Keratinocyte (primary cell): ENCODE data around the gene MAGED2. TPM values are rescaled to one million over a fixed set of nuclear protein-coding genes. Genes with fewer than 3 reads are reported as not detected.

Experiments
- DNase-seq: peaks from one replicate; pipeline ENCODE4 v3.0.0-alpha.2; 2011; ENCODE audit warnings: low read depth, missing footprints, low spot score
- FAIRE-seq: peaks from 2 replicates; lab custom pipeline; 2011; peaks lifted over from hg19 to GRCh38; lab: Jason Lieb, UNC
- H2AFZ ChIP-seq: 2 replicates; pipeline ENCODE4 v1.6.0; 2012; ENCODE audit warnings: low read length, control low read depth, inconsistent platforms; ENCODE audit not compliant: control insufficient read depth
- H3K27ac ChIP-seq: 2 replicates; pipeline ENCODE4 v1.5.1; 2011; ENCODE audit warnings: low read length; ENCODE audit not compliant: control insufficient read depth, insufficient read depth
- H3K27me3 ChIP-seq: 3 replicates; pipeline ENCODE4 v1.6.0; 2011; ENCODE audit warnings: low read length; ENCODE audit not compliant: control insufficient read depth, insufficient read depth; ENCODE audit errors: extremely low read depth
- H3K36me3 ChIP-seq, 2 experiments: 2 replicates in 1 of 2; 3 replicates in 1 of 2; pipeline ENCODE4 v1.5.1; 2011; ENCODE audit warnings: low read length in 2 of 2, mild to moderate bottlenecking in 1 of 2; ENCODE audit not compliant: control insufficient read depth in 2 of 2, insufficient read depth in 2 of 2; ENCODE audit errors: extremely low read depth in 1 of 2
- H3K4me1 ChIP-seq: 3 replicates; pipeline ENCODE4 v1.5.1; 2011; ENCODE audit warnings: low read length; ENCODE audit not compliant: control insufficient read depth, insufficient read depth; ENCODE audit errors: extremely low read depth
- H3K4me2 ChIP-seq: 3 replicates; pipeline ENCODE4 v1.6.0; 2011; ENCODE audit warnings: low read depth, low read length; ENCODE audit not compliant: control insufficient read depth, insufficient read depth; ENCODE audit errors: extremely low read depth
- H3K4me3 ChIP-seq, 3 experiments: fragments of 200-600 bp in 1 of 3; sonication (generic) in 1 of 3; 2 replicates in 2 of 3; 3 replicates in 1 of 3; pipeline ENCODE4 v1.5.1; 2011 to 2016; ENCODE audit warnings: low read length in 3 of 3, mild to moderate bottlenecking in 3 of 3, control low read depth in 2 of 3, inconsistent platforms in 1 of 3, low read depth in 1 of 3, mixed read lengths in 1 of 3, mixed run types in 1 of 3, moderate library complexity in 1 of 3; ENCODE audit not compliant: control insufficient read depth in 2 of 3, insufficient read depth in 2 of 3; ENCODE audit errors: extremely low read depth in 1 of 3
- H3K79me2 ChIP-seq: 2 replicates; pipeline ENCODE4 v1.6.0; 2012; ENCODE audit warnings: low read length; ENCODE audit not compliant: control insufficient read depth, insufficient read depth
- H3K9ac ChIP-seq: 3 replicates; pipeline ENCODE4 v1.6.0; 2011; ENCODE audit warnings: low read length; ENCODE audit not compliant: control insufficient read depth, insufficient read depth; ENCODE audit errors: extremely low read depth
- H3K9me1 ChIP-seq: 3 replicates; pipeline ENCODE4 v1.6.0; 2011; ENCODE audit warnings: low read length; ENCODE audit not compliant: control insufficient read depth, insufficient read depth; ENCODE audit errors: extremely low read depth
- H3K9me3 ChIP-seq: 2 replicates; pipeline ENCODE4 v1.5.1; 2012; ENCODE audit warnings: low read depth, low read length; ENCODE audit not compliant: control insufficient read depth
- H4K20me1 ChIP-seq: 3 replicates; pipeline ENCODE4 v1.6.0; 2011; ENCODE audit warnings: low read length; ENCODE audit not compliant: control insufficient read depth, insufficient read depth; ENCODE audit errors: extremely low read depth
- EZH2 ChIP-seq: IDR thresholded peaks from one replicate; pipeline ENCODE4 v1.6.1; 2012; ENCODE audit warnings: inconsistent platforms, mild to moderate bottlenecking, low read length, moderate library complexity
- dilution Hi-C: fragments of 300-500 bp; cut with MboI; formaldehyde crosslinking; loops from one replicate; pipeline ENCODE4 v1.7.0; 2020; ENCODE audit warnings: low sequenced_read_pairs; ENCODE audit not compliant: extremely low pct_ligation_motif_present
- polyA plus RNA-seq, 5 experiments: library from polyadenylated mRNA; depleted of rRNA in 3 of 5; stranded (reverse) in 3 of 5; stranded (forward) in 1 of 5; unstranded in 1 of 5; fragments of >200 nt; gene quantifications; 1 replicate in 1 of 5; 2 replicates in 3 of 5; 3 replicates in 1 of 5; pipeline versions ENCODE4 v1.2.1 to v1.2.3, GENCODE V29; 2011 to 2012; ENCODE audit warnings: missing spikeins in 2 of 5, low read depth in 1 of 5, low replicate concordance in 1 of 5
- TF ChIP-seq, protein P1 (sequence below), 3 experiments: IDR thresholded peaks in 1 of 3; conservative IDR thresholded peaks in 1 of 3; optimal IDR thresholded peaks in 1 of 3; 2 replicates in 2 of 3; 3 replicates in 1 of 3; pipeline versions ENCODE3 to v1.5.1; 2011; ENCODE audit warnings: low read length in 3 of 3, mild to moderate bottlenecking in 3 of 3, moderate library complexity in 2 of 3, control low read depth in 1 of 3, inconsistent platforms in 1 of 3; ENCODE audit not compliant: insufficient read depth in 2 of 3; ENCODE audit errors: extremely low read depth in 1 of 3

Gene MAGED2
- polyA plus RNA-seq, 1 donor (not counting 4 experiments of a cell fraction or from before 2014, with no cell fraction given) = 77.5 TPM

DNA sequence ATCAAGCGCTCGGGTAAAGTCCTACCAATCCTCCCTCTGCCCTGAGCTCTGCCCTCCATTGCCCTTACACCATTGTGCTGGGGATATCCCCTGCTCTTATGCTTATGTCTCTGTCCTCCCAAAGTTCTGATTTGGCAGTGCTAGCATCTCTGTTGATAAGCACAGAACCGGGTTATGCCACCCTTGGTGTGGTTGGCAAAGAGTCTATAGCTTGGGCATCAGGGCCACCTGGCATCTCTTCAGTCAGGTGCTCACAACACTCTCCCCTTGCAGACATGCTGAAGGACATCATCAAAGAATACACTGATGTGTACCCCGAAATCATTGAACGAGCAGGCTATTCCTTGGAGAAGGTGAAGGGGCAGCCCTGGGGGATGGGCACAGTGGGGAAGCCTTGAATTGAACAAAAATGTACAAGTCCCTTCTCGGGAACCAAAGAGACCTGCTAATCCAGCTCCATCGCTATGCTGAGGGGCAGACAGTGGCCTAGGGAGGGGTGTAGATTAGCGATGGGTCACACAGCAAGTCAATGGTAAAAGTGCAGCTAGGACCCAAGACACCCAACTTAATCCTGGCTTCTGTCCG is 3.8 kb downstream of the MAGED2 start:
- no peaks in the 10 kb centered on the region for H3K27me3 ChIP-seq
- TF ChIP-seq, protein P1, sequence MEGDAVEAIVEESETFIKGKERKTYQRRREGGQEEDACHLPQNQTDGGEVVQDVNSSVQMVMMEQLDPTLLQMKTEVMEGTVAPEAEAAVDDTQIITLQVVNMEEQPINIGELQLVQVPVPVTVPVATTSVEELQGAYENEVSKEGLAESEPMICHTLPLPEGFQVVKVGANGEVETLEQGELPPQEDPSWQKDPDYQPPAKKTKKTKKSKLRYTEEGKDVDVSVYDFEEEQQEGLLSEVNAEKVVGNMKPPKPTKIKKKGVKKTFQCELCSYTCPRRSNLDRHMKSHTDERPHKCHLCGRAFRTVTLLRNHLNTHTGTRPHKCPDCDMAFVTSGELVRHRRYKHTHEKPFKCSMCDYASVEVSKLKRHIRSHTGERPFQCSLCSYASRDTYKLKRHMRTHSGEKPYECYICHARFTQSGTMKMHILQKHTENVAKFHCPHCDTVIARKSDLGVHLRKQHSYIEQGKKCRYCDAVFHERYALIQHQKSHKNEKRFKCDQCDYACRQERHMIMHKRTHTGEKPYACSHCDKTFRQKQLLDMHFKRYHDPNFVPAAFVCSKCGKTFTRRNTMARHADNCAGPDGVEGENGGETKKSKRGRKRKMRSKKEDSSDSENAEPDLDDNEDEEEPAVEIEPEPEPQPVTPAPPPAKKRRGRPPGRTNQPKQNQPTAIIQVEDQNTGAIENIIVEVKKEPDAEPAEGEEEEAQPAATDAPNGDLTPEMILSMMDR (optimal IDR thresholded peaks at IDR 0.05 in 1 of 3, IDR thresholded peaks at IDR 0.05 in 1 of 3, conservative IDR thresholded peaks at IDR 0.05 in 1 of 3; ENCODE audit: extremely low read depth in 1 of 3, insufficient read depth in 2 of 3, low read length in 3 of 3) = no peak
- TF ChIP-seq EZH2 = no peak
- H4K20me1 ChIP-seq = no peaks in the 10 kb centered on the region
- no peak overlapping the region for H2AFZ ChIP-seq
- dilution Hi-C loops = no loop called here
- no peak for FAIRE-seq
- no peak overlapping the region for H3K4me2 ChIP-seq
- H3K4me1 ChIP-seq = peaks cover 8% of the 10 kb centered on the region
- peaks cover 6 to 7% of the 10 kb centered on the region in 2 experiments for H3K36me3 ChIP-seq
- H3K4me3 ChIP-seq = no peak overlapping the region
- no peaks in the 10 kb centered on the region for H3K9me1 ChIP-seq
- DNase-seq = no peak
- no peak overlapping the region for H3K27ac ChIP-seq
- H3K9me3 ChIP-seq = no peaks in the 10 kb centered on the region
- peaks cover 12% of the 10 kb centered on the region for H3K79me2 ChIP-seq
- no peak overlapping the region for H3K9ac ChIP-seq

DNA sequence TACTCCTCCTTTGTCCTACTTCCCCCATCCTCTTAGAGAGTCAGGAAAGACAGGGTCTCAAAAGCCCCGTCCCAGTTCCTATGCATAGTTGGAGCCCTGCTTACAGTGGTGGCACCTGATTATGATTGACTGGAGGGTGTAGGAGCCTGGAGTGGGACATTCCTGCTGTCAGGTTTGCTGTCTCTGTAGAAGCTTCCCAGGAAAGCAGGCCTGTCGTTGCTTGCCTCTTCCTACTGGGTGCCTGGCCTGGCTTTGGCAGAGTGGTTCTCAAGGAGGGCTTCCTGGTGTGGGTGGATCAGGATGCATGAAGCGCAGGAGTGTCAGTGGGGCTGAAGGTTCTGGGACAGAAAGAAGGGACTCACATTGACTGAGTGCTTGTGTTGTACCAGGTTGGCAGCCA is 4.8 kb downstream of the MAGED2 start:
- no peaks in the 10 kb centered on the region for H4K20me1 ChIP-seq
- dilution Hi-C loops = no loop called here
- H3K27me3 ChIP-seq = no peaks in the 10 kb centered on the region
- TF ChIP-seq EZH2 = no peak
- TF ChIP-seq, protein P1 (optimal IDR thresholded peaks at IDR 0.05 in 1 of 3, IDR thresholded peaks at IDR 0.05 in 1 of 3, conservative IDR thresholded peaks at IDR 0.05 in 1 of 3; ENCODE audit: extremely low read depth in 1 of 3, insufficient read depth in 2 of 3, low read length in 3 of 3) = no peak
- no peak overlapping the region for H2AFZ ChIP-seq
- peaks cover 6 to 7% of the 10 kb centered on the region in 2 experiments for H3K36me3 ChIP-seq
- no peak overlapping the region for H3K4me2 ChIP-seq
- no peak for DNase-seq
- no peak overlapping the region for H3K9ac ChIP-seq
- no peaks in the 10 kb centered on the region for H3K9me3 ChIP-seq
- peaks cover 12% of the 10 kb centered on the region for H3K79me2 ChIP-seq
- H3K4me3 ChIP-seq = no peak overlapping the region
- no peak overlapping the region for H3K27ac ChIP-seq
- FAIRE-seq = no peak
- no peaks in the 10 kb centered on the region for H3K9me1 ChIP-seq
- peaks cover 8% of the 10 kb centered on the region for H3K4me1 ChIP-seq
